GM19099 (cell line): Measurements from ENCODE around the gene SKP1.
A peak's percentile ranks its signal among the peaks of the same experiment; 100 is the strongest.

Experiments used
- POLR2A ChIP-seq: IDR thresholded peaks from 3 replicates; pipeline ENCODE4 v1.6.1; 2011; ENCODE audit warnings: low read depth; ENCODE audit not compliant: insufficient read length; ENCODE audit errors: extremely low read depth

The SKP1 gene

GRCh38 chr5:134114886-134115805 lies 61.6 kb downstream of the SKP1 start:
- no peak for TF ChIP-seq POLR2A

- TF ChIP-seq POLR2A, result peak; percentile 10
These were observed 62.6 kb downstream of the SKP1 start, which contains the start of gene TCF7 for GRCh38 chr5:134113902-134114875. Gene TCF7, plus strand, starts transcription at chr5:134114681. Its CDS starts 226 bp downstream, at chr5:134114907.

GRCh38 chr5:134113363-134113889 lies 63.3 kb downstream of the SKP1 start:
- TF ChIP-seq POLR2A, result no peak

- TF ChIP-seq POLR2A, result no peak
These were observed 63.9 kb downstream of the SKP1 start for GRCh38 chr5:134112726-134113362.

- no peak for TF ChIP-seq POLR2A
These were observed 64.8 kb downstream of the SKP1 start for GRCh38 chr5:134111741-134112647.

GRCh38 chr5:134110382-134110781 lies 66.4 kb downstream of the SKP1 start:
- TF ChIP-seq POLR2A, result no peak

GRCh38 chr5:134107779-134108178 lies 69.0 kb downstream of the SKP1 start:
- no peak for TF ChIP-seq POLR2A

- no peak for TF ChIP-seq POLR2A
These were observed 69.6 kb downstream of the SKP1 start for GRCh38 chr5:134106991-134107701.

GRCh38 chr5:134103998-134104654 lies 72.6 kb downstream of the SKP1 start:
- TF ChIP-seq POLR2A, result no peak

- TF ChIP-seq POLR2A, result no peak
These were observed 73.4 kb downstream of the SKP1 start for GRCh38 chr5:134103397-134103796.

GRCh38 chr5:134101686-134102439 lies 74.9 kb downstream of the SKP1 start:
- no peak for TF ChIP-seq POLR2A
